NCI-H146 treated with DMSO at 0.1 percent for 48 hours (cell line): ENCODE measurements around the gene BTBD16.

ENCODE experiments used
- DNase-seq: peaks from one replicate; lab custom pipeline; 2025; ENCODE audit not compliant: unreplicated experiment; lab: John Stamatoyannopoulos, UW

The BTBD16 gene

GRCh38 chr10:122292376-122292775 is 21.3 kb downstream of the BTBD16 start:
- DNase-seq = no peak

GRCh38 chr10:122293156-122293960 is 22.3 kb downstream of the BTBD16 start:
- no peak for DNase-seq

GRCh38 chr10:122293961-122294380 is 22.9 kb downstream of the BTBD16 start:
- no peak for DNase-seq

GRCh38 chr10:122294511-122295450 is 23.7 kb downstream of the BTBD16 start:
- DNase-seq = no peak

GRCh38 chr10:122295451-122295809 is 24.3 kb downstream of the BTBD16 start:
- DNase-seq = no peak

GRCh38 chr10:122296363-122297120 is 25.4 kb downstream of the BTBD16 start:
- DNase-seq = no peak

- DNase-seq = no peak
Measured at GRCh38 chr10:122297583-122297982, 26.5 kb downstream of the BTBD16 start.

- no peak for DNase-seq
Measured at GRCh38 chr10:122298206-122298597, 27.1 kb downstream of the BTBD16 start.

GRCh38 chr10:122298598-122299301 is 27.7 kb downstream of the BTBD16 start:
- DNase-seq = peak; percentile 60

- no peak for DNase-seq
Measured at GRCh38 chr10:122299423-122300075, 28.5 kb downstream of the BTBD16 start.

GRCh38 chr10:122301055-122301810 is 30.1 kb downstream of the BTBD16 start:
- no peak for DNase-seq

- DNase-seq = no peak
Measured at GRCh38 chr10:122301811-122302115, 30.7 kb downstream of the BTBD16 start.

- DNase-seq = no peak
Measured at GRCh38 chr10:122302315-122302714, 31.2 kb downstream of the BTBD16 start.

GRCh38 chr10:122303271-122304053 is 32.4 kb downstream of the BTBD16 start:
- DNase-seq = no peak

- no peak for DNase-seq
Measured at GRCh38 chr10:122304054-122304579, 33.0 kb downstream of the BTBD16 start.

- no peak for DNase-seq
Measured at GRCh38 chr10:122306282-122306681, 35.2 kb downstream of the BTBD16 start.

- no peak for DNase-seq
Measured at GRCh38 chr10:122306744-122307143, 35.6 kb downstream of the BTBD16 start.

GRCh38 chr10:122307669-122308416 is 36.7 kb downstream of the BTBD16 start:
- no peak for DNase-seq
